BLaER1 (cell line): Measurements from ENCODE around the gene ENTHD1.

Source experiments
- H3K27ac ChIP-seq: shearing (Covaris generic); formaldehyde crosslinking; 2 replicates; pipeline ENCODE4 v1.8.1; 2022
- H3K27me3 ChIP-seq: shearing (Covaris generic); formaldehyde crosslinking; 2 replicates; pipeline ENCODE4 v1.8.1; 2022
- H3K36me3 ChIP-seq: shearing (Covaris generic); formaldehyde crosslinking; 2 replicates; pipeline ENCODE4 v1.8.1; 2022
- H3K4me1 ChIP-seq: shearing (Covaris generic); formaldehyde crosslinking; 2 replicates; pipeline ENCODE4 v1.8.1; 2022
- H3K4me2 ChIP-seq: shearing (Covaris generic); formaldehyde crosslinking; 2 replicates; pipeline ENCODE4 v1.8.1; 2022
- H3K4me3 ChIP-seq: shearing (Covaris generic); formaldehyde crosslinking; 2 replicates; pipeline ENCODE4 v1.8.1; 2022
- H3K9ac ChIP-seq: shearing (Covaris generic); formaldehyde crosslinking; 2 replicates; pipeline ENCODE4 v1.8.1; 2022
- H3K9me3 ChIP-seq: shearing (Covaris generic); formaldehyde crosslinking; 2 replicates; pipeline ENCODE4 v1.8.1; 2022
- H4K20me1 ChIP-seq: shearing (Covaris generic); formaldehyde crosslinking; 2 replicates; pipeline ENCODE4 v1.8.1; 2022
- Cebpa-rat ChIP-seq: shearing (Covaris generic); IDR thresholded peaks from 2 replicates; pipeline ENCODE4 v1.8.1; 2022

ENTHD1 gene

GRCh38 chr22:39721206-39722031 lies 172.1 kb downstream of the ENTHD1 start:
- no peak for TF ChIP-seq Cebpa-rat
- Histone ChIP-seq H3K4me3 (no peak overlapping the region), H3K4me1 (peaks cover 5% of the 10 kb centered on the region; the same call in 1 of the 2 replicates), H3K36me3 (no peaks in the 10 kb centered on the region), H3K9me3 (no peaks in the 10 kb centered on the region), H3K9ac (no peak overlapping the region), H4K20me1 (no peaks in the 10 kb centered on the region), H3K27ac (no peak overlapping the region), H3K4me2 (no peak overlapping the region), H3K27me3 (no peaks in the 10 kb centered on the region)

GRCh38 chr22:39719559-39720450 lies 173.8 kb downstream of the ENTHD1 start:
- Histone ChIP-seq H3K36me3 (no peaks in the 10 kb centered on the region), H4K20me1 (no peaks in the 10 kb centered on the region), H3K4me1 (peaks cover 5% of the 10 kb centered on the region; the same call in 1 of the 2 replicates), H3K4me2 (no peak overlapping the region), H3K27ac (no peak overlapping the region), H3K4me3 (no peak overlapping the region), H3K9ac (no peak overlapping the region), H3K27me3 (no peaks in the 10 kb centered on the region), H3K9me3 (no peaks in the 10 kb centered on the region)
- TF ChIP-seq Cebpa-rat: no peak

GRCh38 chr22:39718921-39719475 lies 174.6 kb downstream of the ENTHD1 start:
- TF ChIP-seq Cebpa-rat: no peak
- H3K27me3 ChIP-seq: no peaks in the 10 kb centered on the region
- no peak overlapping the region for H3K9ac ChIP-seq
- H3K4me2 ChIP-seq: no peak overlapping the region
- H3K36me3 ChIP-seq: no peaks in the 10 kb centered on the region
- H4K20me1 ChIP-seq: no peaks in the 10 kb centered on the region
- no peaks in the 10 kb centered on the region for H3K9me3 ChIP-seq
- no peak overlapping the region for H3K27ac ChIP-seq
- no peak overlapping the region for H3K4me3 ChIP-seq
- peaks cover 5% of the 10 kb centered on the region; the same call in 1 of the 2 replicates for H3K4me1 ChIP-seq

DNA sequence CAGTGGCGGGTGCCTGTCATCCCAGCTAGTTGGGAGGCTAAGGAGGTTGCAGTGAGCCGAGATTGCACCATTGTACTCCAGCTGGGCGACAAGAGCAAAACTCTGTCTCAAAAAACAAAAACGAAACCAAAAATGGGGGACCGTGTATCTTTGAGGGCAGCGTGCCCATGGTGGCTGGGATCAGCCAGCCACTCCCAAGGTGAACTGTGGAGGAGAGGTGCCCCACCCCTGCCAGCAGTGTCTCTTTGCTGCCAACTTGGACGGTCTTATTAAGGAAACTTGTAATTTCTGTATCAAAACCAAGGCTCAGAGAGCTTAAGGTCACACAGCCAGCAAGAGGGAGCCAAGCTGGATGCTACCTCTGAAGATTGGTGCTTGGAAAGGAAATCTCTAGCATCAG lies 175.4 kb downstream of the ENTHD1 start:
- Histone ChIP-seq H3K27me3 (no peaks in the 10 kb centered on the region), H3K27ac (no peak overlapping the region), H3K9ac (no peak overlapping the region), H3K4me1 (peaks cover 7% of the 10 kb centered on the region), H3K4me3 (no peak overlapping the region), H3K36me3 (no peaks in the 10 kb centered on the region), H3K9me3 (no peaks in the 10 kb centered on the region), H4K20me1 (no peaks in the 10 kb centered on the region), H3K4me2 (no peak overlapping the region)
- TF ChIP-seq Cebpa-rat: no peak

DNA sequence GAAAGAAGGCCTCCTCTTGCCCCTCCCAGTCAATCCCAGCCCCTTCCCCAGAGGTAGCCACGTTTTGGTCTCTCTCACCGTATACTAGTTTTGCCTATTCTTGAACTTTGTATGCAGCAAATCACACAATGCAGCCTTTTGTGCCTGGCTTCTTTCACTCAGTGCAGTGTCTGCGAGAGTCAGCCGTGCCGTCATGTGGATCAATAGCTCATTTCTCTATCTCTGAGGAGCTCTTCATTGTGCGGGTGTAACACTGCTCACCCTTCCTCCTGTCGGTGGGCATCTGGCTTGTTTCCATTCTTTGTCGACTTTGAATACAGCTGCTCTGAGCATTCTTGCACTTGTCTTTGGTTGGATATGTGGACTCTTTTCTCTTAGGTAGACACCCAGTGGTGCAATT lies 176.5 kb downstream of the ENTHD1 start:
- H3K27ac ChIP-seq: no peak overlapping the region
- no peak overlapping the region for H3K4me3 ChIP-seq
- no peak for TF ChIP-seq Cebpa-rat
- H3K9ac ChIP-seq: no peak overlapping the region
- H3K4me2 ChIP-seq: no peak overlapping the region
- no peaks in the 10 kb centered on the region for H3K36me3 ChIP-seq
- no peaks in the 10 kb centered on the region for H3K9me3 ChIP-seq
- H4K20me1 ChIP-seq: no peaks in the 10 kb centered on the region
- no peaks in the 10 kb centered on the region for H3K27me3 ChIP-seq
- peaks cover 17% of the 10 kb centered on the region for H3K4me1 ChIP-seq

- H4K20me1 ChIP-seq: no peaks in the 10 kb centered on the region
- peaks cover 17% of the 10 kb centered on the region for H3K4me1 ChIP-seq
- no peak for TF ChIP-seq Cebpa-rat
- no peak overlapping the region for H3K9ac ChIP-seq
- H3K36me3 ChIP-seq: no peaks in the 10 kb centered on the region
- H3K27me3 ChIP-seq: no peaks in the 10 kb centered on the region
- H3K27ac ChIP-seq: no peak overlapping the region
- H3K4me2 ChIP-seq: no peak overlapping the region
- H3K9me3 ChIP-seq: no peaks in the 10 kb centered on the region
- no peak overlapping the region for H3K4me3 ChIP-seq
Observed at GRCh38 chr22:39716534-39716933, 177.0 kb downstream of the ENTHD1 start.

DNA sequence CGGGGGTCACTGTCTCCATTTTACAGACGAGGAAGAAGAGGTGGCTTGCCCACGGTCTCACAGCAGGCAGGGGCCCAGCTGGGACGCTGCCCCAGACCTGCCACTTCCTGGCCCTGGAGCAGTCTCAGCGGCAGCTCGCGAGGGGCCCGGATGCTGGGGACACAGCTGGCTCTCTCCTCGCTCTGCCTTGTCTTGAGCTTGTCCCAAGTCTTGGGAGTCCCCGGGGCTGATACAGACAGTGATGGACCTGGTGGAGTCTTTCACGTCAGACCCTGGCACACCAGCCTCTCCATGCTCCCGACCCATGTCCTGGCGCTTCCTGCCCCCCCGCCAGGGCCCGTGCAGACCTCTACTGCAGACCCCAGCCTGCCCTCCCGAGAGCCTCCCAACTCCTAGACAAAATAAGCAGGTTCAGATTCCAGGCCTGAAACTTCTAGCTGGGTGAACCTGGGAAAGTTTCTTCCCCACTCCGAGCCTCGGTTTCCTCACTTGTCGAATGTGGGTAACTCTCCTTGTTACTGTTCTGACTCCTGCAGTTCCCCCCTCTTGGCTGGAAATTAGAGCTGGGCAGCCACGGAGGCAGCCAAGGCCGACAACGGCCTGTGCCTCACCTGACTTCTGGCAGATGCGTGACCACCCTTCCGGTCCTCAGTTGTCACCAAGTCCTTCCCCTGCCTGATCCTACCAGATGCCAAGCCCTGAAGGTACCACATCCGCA lies 177.6 kb downstream of the ENTHD1 start:
- H3K27ac ChIP-seq: no peak overlapping the region
- H3K4me3 ChIP-seq: no peak overlapping the region
- H3K27me3 ChIP-seq: no peaks in the 10 kb centered on the region
- no peaks in the 10 kb centered on the region for H4K20me1 ChIP-seq
- no peaks in the 10 kb centered on the region for H3K36me3 ChIP-seq
- no peak overlapping the region for H3K9ac ChIP-seq
- no peak for TF ChIP-seq Cebpa-rat
- no peaks in the 10 kb centered on the region for H3K9me3 ChIP-seq
- H3K4me1 ChIP-seq: peaks cover 17% of the 10 kb centered on the region
- H3K4me2 ChIP-seq: no peak overlapping the region

DNA sequence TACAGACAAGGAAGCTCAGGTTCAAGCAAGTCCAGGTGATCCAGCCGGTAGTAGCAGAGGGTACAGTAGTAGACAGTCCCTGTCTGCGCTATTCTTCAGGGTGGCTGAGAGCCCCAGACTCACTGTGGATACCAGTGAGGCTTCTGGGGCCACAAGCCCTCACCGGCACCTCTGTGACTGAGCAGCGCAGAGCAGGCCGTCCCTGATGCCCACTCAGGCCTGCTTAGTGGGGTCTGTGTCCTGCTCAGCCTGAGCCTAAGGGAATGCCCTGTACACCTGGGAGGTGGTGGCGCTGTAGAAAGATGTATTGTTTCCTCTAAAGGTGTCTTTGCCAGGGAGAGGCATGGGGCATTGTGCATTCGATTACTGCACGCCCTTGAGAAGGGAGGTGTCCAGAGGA lies 179.2 kb downstream of the ENTHD1 start:
- H3K36me3 ChIP-seq: no peaks in the 10 kb centered on the region
- H3K9ac ChIP-seq: no peak overlapping the region
- no peak overlapping the region for H3K27ac ChIP-seq
- H3K4me1 ChIP-seq: peaks cover 18% of the 10 kb centered on the region
- no peak overlapping the region for H3K4me2 ChIP-seq
- no peaks in the 10 kb centered on the region for H3K27me3 ChIP-seq
- TF ChIP-seq Cebpa-rat: no peak
- H4K20me1 ChIP-seq: no peaks in the 10 kb centered on the region
- no peak overlapping the region for H3K4me3 ChIP-seq
- H3K9me3 ChIP-seq: no peaks in the 10 kb centered on the region

- no peaks in the 10 kb centered on the region for H3K9me3 ChIP-seq
- no peaks in the 10 kb centered on the region for H3K27me3 ChIP-seq
- no peaks in the 10 kb centered on the region for H3K36me3 ChIP-seq
- H3K9ac ChIP-seq: no peak overlapping the region
- H4K20me1 ChIP-seq: no peaks in the 10 kb centered on the region
- peaks cover 17% of the 10 kb centered on the region for H3K4me1 ChIP-seq
- no peak for TF ChIP-seq Cebpa-rat
- no peak overlapping the region for H3K4me3 ChIP-seq
- no peak overlapping the region for H3K4me2 ChIP-seq
- H3K27ac ChIP-seq: no peak overlapping the region
Observed at GRCh38 chr22:39713799-39714290, 179.7 kb downstream of the ENTHD1 start.
